Measurements from ENCODE around the gene RAB26.
"Not testable (repeated sequence)": the region's sequence is repeated elsewhere in the genome, so short reads cannot be mapped to it uniquely, and the experiment has no call there.

RAB26 gene, protein sequence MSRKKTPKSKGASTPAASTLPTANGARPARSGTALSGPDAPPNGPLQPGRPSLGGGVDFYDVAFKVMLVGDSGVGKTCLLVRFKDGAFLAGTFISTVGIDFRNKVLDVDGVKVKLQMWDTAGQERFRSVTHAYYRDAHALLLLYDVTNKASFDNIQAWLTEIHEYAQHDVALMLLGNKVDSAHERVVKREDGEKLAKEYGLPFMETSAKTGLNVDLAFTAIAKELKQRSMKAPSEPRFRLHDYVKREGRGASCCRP

DNA sequence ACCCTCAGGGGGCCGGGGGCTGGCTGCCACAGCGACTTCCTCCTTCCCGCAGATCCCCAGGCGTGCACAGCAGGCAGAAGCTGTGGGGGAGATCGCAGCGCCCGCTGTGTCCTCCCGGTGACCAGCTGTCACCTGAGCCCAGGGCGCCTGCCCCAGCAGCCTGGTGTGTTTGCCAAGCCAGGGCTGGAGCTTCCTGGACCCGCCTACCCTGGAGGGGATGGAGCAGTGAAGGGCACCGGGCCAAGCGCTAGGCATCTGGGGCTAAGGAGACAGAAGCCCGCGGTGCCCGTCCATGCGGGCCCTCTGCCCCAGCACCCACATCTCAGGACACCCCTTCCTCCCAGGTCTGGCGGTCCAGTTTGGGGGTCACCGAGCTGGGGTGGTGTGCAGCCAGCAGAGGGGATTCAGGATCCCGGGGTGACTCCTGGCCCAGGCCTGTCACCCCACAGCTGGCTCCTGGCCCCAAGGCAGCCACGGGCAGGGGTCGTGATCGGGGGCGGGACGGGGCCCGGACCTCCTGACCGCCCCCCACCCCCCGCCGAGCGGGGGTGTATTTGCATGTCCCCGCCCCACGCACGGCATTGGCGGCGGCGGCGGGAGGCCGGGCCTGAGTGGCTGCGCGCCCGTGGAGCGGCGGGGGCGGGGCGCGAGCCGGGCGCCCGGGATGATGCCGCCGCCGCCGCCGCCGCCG is at the start of gene RAB26:
Gene RAB26, plus strand, starts transcription at position 645 of the 691 bp plus-strand sequence. CDS start 159 bp downstream, outside the sequence.
- peak; percentile 80 for DNase-seq (ENCODE audit: low spot score)

DNA sequence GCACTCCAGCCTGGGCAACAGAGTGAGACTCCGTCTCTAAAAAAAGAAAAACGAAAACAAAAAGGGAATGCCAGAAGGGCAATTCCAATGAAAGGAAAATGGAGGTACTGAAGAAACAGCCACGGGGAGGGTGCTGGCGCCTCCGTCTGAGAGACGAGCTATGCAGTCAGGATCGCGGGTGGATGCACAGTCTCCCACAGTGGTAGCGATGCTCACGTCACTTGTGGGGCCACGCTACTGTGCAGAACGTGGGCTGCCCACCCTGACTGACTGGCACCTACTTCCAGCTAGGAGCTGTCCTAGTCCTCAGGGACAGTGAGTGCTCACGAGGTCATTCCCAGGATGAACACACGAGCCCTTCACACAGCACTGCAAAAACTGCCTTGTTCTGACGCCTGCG is 46.8 kb upstream of the RAB26 start:
- DNase-seq (ENCODE audit: low spot score): not testable (repeated sequence)

- DNase-seq (ENCODE audit: low spot score): no peak
Observed at GRCh38 chr16:2102471-2102870, 46.0 kb upstream of the RAB26 start.

- not testable (repeated sequence) for DNase-seq (ENCODE audit: low spot score)
Observed at GRCh38 chr16:2104464-2104863, 44.0 kb upstream of the RAB26 start.

DNA sequence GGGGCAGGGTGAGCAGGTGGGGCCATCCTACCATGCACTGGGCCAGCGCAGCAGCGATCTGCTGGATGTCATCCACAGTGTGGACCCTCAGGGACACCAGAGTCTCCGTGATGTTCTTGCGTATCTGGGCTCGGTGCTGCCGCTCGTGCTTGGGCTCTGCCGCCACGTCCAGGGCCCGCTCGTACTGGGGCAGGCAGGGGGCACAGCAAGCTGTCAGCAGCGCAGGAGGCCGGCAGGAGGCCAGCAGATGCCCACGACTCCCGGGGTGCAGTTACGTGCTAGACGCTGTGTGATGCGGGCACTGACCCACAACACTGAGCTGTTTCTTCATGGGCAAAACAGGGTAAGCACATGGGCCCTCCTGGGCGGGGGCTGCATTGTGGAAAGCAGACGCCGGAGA is 43.1 kb upstream of the RAB26 start:
- DNase-seq (ENCODE audit: low spot score): not testable (repeated sequence)

GRCh38 chr16:2105769-2106168 is 42.7 kb upstream of the RAB26 start:
- not testable (repeated sequence) for DNase-seq (ENCODE audit: low spot score)

DNA sequence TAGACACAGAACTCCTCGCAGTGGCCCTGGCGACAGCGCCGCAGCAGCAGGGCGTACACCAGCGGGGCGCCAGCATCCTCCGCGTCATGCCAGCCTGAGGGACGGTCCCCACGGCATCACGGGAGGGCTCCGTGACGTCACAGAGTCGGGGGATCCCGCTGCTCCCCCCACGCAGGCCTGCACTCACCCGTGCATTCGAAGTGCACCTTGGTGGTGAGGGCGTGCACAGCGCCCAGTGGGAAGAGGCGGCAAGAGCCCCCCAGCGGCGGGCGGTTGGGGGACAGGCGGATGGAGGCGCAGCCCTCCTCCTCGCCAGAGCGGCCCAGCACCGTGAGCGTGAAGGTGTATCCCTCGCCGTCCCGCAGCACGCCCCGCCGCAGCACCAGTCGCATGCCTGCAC is 42.2 kb upstream of the RAB26 start:
- not testable (repeated sequence) for DNase-seq (ENCODE audit: low spot score)

DNA sequence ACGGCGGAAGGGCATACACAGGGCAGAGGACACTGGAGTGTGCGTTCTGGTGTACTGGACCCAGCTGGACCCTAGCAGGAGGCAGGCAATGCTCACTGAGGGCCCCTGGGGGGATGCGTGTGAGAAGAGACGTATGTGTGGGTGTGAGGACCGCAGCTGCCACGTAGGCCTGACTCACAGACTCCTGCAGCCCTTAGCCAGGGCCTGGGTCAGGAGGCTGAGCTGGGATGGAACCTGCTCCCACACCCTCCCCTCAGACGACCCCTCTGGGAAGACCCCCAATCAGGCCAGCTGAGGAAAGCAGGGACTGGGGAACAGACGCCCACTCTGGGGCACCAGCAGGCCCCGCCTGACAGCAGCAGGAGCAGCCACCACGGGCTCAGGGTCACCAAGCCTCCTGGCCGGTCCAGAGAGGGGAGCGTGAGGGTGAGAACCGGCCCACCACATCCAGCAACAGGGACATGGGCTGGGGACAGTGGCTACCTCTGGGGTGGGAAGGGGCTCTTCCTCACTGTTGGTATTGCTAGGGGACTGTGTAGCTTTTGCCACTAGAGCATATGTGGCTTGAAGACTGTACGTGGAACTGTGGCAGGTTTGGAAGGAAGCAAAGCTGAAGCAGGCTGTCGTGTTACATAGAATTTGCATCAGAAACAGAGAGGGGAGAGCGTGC is 41.2 kb upstream of the RAB26 start:
- DNase-seq (ENCODE audit: low spot score): not testable (repeated sequence)

DNA sequence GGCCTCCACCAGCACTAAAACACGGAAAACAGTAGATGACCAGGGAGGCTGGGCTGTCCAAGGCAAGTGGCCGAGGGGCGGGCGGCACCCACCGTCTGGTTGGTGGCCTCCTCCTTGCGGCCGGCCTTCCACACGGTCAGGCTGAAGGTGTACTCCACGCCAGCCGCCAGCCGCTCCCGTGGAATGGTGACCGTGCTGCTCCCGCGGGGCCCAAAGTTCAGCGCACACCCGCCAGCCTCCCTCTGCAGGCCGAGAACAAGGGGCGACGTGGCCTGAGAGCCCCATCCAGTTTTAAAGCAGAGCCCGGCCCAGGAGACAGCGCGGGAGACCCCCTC is 40.7 kb upstream of the RAB26 start:
- not testable (repeated sequence) for DNase-seq (ENCODE audit: low spot score)

- not testable (repeated sequence) for DNase-seq (ENCODE audit: low spot score)
Observed at GRCh38 chr16:2108446-2109270, 39.8 kb upstream of the RAB26 start.

DNA sequence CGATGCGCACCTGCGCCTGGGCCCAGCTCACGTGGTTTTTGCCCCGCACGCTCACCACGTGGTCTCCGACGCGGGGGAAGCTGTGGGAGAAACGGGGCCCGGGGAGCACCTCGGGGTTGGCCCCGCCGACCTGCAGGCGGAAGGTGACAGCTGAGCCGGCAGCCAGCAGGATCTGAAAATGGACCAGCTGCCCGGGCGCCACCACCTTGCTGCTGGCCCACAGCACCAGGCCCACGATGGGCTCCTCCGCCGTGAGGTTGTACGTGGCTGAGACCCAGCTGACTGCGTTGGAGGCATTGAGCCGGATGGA is 39.2 kb upstream of the RAB26 start:
- DNase-seq (ENCODE audit: low spot score): not testable (repeated sequence)

- not testable (repeated sequence) for DNase-seq (ENCODE audit: low spot score)
Observed at GRCh38 chr16:2109872-2110271, 38.6 kb upstream of the RAB26 start.

DNA sequence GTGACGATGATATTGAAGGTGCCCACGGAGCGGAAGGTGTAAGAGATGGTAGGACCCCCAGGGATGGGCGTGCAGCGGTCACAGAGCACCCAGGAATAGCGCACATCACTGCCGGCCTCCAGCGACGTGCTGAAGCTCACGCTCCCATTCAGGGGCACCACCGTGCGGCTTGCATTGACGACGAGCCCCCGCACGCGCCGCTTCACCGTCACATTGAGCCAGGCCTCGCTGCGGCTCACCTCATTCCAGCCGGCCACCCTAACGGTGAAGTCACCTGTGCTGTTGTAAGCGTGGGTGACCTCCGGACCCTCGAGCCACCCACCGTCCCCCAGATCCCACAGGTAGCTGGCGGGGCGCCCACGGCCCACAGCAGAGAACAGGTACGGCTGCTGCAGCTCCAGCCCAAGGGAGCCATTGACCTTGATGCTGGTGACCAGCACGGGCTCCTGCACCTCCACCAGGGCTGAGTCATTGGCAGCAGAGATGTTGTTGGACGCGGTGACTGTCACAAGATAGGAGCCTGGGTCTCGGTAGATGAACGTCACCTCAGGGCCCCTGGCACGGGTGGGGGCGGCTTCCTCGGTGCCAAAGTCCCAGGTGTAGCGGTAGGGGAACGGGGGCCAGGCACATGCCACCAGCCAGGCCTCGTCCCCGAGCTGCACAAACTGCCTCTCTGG is 38.0 kb upstream of the RAB26 start:
- DNase-seq (ENCODE audit: low spot score): not testable (repeated sequence)

- not testable (repeated sequence) for DNase-seq (ENCODE audit: low spot score)
Observed at GRCh38 chr16:2111009-2111353, 37.4 kb upstream of the RAB26 start.

DNA sequence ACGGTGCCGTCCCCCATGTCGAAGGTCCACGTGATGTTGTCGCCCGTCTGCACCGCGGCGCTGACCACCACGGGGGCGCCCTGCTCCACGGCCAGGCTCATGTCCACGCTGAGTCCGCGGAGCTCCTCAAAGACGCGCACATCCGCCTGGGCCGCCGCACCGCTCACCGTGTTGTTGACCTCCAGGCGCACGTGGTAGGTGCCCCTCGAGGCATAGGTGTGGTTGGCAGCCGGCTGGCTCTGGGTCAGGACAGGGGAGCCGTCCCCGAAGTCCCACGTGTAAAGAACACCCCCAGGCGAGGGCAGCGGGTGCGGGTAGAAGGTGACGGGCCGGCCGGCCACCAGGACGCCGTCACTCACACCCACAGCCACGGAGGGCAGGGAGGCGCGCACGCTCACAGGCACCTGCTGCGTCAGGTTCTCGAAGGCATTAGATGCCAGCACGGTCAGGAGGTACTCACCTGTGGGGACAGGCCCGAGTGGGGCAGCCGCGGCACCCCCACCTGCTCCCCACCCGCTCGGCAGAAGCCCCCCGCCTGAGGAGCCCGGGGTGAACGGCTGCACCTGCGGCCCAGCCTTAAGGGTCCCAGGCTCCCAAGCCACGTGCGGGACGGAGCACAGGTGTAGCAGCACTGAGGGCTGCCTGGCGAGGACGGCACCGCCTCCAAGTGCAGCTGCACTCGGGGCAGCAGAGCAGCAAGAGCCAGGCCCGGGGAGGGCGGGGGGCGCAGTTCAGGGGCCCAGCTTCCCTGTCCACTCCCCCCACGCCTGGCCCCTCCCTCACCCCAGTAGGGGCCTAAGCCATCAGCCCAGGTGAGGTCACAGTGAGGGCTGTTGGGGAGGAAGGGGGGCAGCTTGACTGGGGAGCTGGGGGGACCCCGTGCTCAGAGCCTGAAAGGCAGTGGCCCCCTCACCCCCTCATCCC is 36.8 kb upstream of the RAB26 start:
- peak; percentile 10 for DNase-seq (ENCODE audit: low spot score)

DNA sequence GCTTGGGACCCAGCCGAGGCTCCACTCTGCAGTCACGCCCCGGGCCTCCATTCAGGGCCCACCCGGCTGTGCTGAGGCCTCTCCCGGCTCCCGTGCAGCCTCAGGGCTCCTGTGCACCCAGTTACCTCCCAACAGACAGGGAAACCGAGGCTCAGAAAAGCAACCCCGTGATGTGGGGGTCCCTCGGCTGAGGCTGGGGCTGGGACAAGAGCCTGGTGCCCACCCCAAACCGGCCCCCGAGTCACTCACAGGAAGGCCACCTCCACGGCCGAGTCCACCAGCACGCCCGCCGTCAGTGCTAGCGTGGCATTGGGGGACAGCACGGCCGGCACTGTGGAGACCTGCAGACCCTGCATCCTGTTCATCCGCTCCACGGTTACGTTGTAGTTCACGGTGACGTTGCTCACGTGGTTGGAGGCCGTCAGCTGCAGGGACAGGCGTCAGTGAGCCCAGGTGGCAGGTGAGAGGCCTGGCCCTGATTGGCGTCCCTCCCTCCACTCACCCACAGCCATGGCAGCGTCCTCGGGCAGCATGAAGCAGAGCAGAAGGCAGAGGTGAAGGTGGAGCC is 35.8 kb upstream of the RAB26 start:
- DNase-seq (ENCODE audit: low spot score): not testable (repeated sequence)

GRCh38 chr16:2114225-2114624 is 34.2 kb upstream of the RAB26 start:
- not testable (repeated sequence) for DNase-seq (ENCODE audit: low spot score)

GRCh38 chr16:2114885-2115590 is 33.4 kb upstream of the RAB26 start:
- DNase-seq (ENCODE audit: low spot score): not testable (repeated sequence)

DNA sequence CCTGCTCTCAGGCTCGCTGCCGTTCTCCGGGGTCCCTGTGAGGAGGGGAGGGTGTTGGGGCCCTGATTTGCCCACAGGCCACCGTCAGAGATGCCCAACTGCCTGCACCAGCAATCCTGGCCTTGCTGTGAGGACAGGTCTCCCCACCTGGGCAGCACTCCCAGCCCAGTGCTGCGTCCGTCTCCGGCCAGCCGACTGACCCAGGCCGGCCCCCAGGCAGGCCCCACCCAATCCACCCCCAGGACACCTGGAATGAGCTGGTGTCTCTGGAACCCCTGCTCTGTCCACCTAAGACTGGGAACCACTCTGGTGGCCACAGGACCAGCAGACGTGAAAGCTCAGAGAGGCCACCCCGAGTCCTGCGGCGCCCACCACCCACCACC is 32.8 kb upstream of the RAB26 start:
- DNase-seq (ENCODE audit: low spot score): no peak

DNA sequence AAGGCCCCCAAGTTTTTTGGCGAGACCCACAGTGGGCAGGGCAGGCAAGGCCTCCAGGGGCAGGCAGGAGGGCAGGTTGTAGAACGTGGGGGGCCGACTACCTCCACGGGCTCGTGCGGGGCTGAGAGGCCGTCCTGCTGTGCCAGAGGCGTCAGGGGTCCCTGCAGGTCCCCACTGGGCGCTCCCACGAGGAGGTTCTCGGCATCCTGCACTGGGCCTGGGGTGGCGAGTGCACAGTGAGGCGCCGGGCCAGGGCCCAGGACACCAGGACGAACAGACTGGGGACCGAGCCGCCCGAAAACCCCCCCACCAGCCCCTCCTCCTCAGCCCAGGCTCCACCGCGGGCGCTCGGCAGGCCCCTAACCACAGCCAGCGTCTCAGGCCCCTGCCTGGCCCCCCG is 32.0 kb upstream of the RAB26 start:
- not testable (repeated sequence) for DNase-seq (ENCODE audit: low spot score)

Data from iPS-NIHi11 (cell line).